ENCODE measurements around the gene GPR65. TPM values are rescaled to one million over a fixed set of nuclear protein-coding genes. Genes with fewer than 3 reads are reported as not detected.

Gene GPR65
- total and polyA plus RNA-seq, 3 experiments from 2014 or later = 15.2 to 40.4 (median 16.1) TPM

DNA sequence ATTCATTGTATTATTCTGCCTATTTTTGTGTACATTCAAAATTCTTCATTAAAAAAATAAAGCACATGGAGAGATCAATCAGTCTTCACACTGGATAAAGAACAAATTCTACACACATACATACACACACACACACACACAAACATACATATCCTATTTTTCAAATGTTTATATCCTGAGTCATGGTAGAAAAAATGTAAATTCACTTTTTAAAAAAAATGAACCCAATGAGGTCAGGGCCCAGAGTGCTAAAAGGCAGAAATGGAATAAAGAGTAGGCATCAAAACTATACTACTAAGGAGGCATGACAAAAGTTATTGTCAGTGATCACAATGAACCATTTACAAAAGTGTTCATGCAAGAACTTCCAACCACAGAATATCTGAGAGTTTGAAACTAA lies 29.3 kb upstream of the GPR65 start:
- no peak for DNase-seq
- CTCF ChIA-PET = no interaction called here

GRCh38 chr14:87979689-87980088 lies 25.2 kb upstream of the GPR65 start:
- Histone ChIP-seq H3K36me3 (ENCODE audit: insufficient read depth, low read length) (peaks cover 7% of the 10 kb centered on the region), H3K9me3 (ENCODE audit: low read length) (no peaks in the 10 kb centered on the region), H3K4me3 (ENCODE audit: low read length) (no peak overlapping the region), H3K27me3 (ENCODE audit: insufficient read depth, low read length, poor library complexity, severe bottlenecking) (no peaks in the 10 kb centered on the region), H3K27ac (ENCODE audit: low read depth, low read length) (no peak overlapping the region), H3K4me1 (ENCODE audit: insufficient read depth, low read length) (no peaks in the 10 kb centered on the region)
- DNase-seq = no peak
- POLR2A ChIA-PET = no interaction called here
- Mint-ChIP-seq H3K27me3 (no peaks in the 10 kb centered on the region), H3K27ac (peak overlapping the region in 3 of 8 donors; percentile 12 to 76 (median 33)), H3K9me3 (no peaks in the 10 kb centered on the region), H3K4me3 (no peak overlapping the region), H3K4me1 (peaks cover 6 to 21% (median 18%) of the 10 kb centered on the region in 3 donors), H3K36me3 (peaks cover 27 to 60% (median 34%) of the 10 kb centered on the region in 3 donors)
- CTCF ChIA-PET = no interaction called here

More for the DNA sequence above, 29.3 kb upstream of the GPR65 start:
- Histone ChIP-seq H3K4me3 (ENCODE audit: low read length) (no peak overlapping the region), H3K36me3 (ENCODE audit: insufficient read depth, low read length) (no peaks in the 10 kb centered on the region), H3K27me3 (ENCODE audit: insufficient read depth, low read length, poor library complexity, severe bottlenecking) (no peaks in the 10 kb centered on the region), H3K4me1 (ENCODE audit: insufficient read depth, low read length) (no peaks in the 10 kb centered on the region), H3K9me3 (ENCODE audit: low read length) (no peaks in the 10 kb centered on the region), H3K27ac (ENCODE audit: low read depth, low read length) (no peak overlapping the region)
- H3K9me3 Mint-ChIP-seq = no peaks in the 10 kb centered on the region
- peaks cover 13 to 28% (median 28%) of the 10 kb centered on the region in 3 donors for H3K4me1 Mint-ChIP-seq
- H3K27ac Mint-ChIP-seq = peak overlapping the region in 6 of 8 donors; percentile 19 to 86 (median 36)
- H3K36me3 Mint-ChIP-seq = peaks cover 18 to 62% (median 47%) of the 10 kb centered on the region in 3 donors
- POLR2A ChIA-PET = no interaction called here
- H3K27me3 Mint-ChIP-seq = no peaks in the 10 kb centered on the region
- no peak overlapping the region for H3K4me3 Mint-ChIP-seq

DNA sequence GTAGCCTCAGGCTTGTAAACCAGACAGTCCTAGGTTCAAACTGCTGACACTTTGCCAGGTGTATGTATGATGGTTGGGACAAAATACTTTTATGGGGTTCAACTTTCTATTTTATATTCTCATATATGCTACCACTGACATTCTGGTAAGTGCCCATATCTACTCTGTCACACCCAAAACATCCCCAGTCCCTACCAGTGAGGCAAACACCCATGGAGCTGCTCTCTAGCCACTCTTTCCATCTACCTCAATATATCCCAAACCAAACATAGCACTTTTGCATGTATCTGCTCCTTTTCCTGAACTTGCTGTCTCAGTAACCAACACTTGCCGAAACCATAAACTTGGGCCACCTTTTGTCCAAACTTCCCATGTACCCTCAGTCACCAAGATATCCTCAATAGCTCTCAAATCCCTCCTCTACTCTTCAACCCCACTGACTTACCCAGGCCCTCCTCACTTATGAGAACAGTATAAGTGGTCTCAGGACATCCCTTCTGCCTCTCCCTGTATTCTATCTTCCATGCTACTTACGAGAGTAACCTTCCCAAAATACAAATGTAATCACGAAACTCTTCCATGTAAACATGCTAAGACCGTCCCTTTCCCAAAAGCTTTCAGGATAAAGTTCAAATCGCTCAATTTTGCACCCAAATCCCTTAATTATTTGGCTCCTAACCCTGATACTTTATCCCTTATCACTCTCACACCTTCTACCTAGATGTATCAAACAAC lies 15.5 kb upstream of the GPR65 start:
- Mint-ChIP-seq H3K4me1 (peaks cover 72 to 76% (median 74%) of the 10 kb centered on the region in 3 donors), H3K4me3 (peak overlapping the region in 5 of 7 donors; percentile 2 to 16 (median 6)), H3K36me3 (peaks cover 0 to 30% (median 15%) of the 10 kb centered on the region in 3 donors), H3K27ac (peak overlapping the region in 7 of 8 donors; percentile 5 to 100 (median 73)), H3K27me3 (no peaks in the 10 kb centered on the region), H3K9me3 (no peaks in the 10 kb centered on the region)
- no peak overlapping the region for H3K4me3 ChIP-seq (ENCODE audit: low read length)
- DNase-seq = no peak
- peaks cover 22% of the 10 kb centered on the region for H3K4me1 ChIP-seq (ENCODE audit: insufficient read depth, low read length)
- no peak overlapping the region for H3K27ac ChIP-seq (ENCODE audit: low read depth, low read length)
- POLR2A ChIA-PET = no interaction called here
- CTCF ChIA-PET = no interaction called here
- H3K9me3 ChIP-seq (ENCODE audit: low read length) = no peaks in the 10 kb centered on the region
- peaks cover 7% of the 10 kb centered on the region for H3K36me3 ChIP-seq (ENCODE audit: insufficient read depth, low read length)
- H3K27me3 ChIP-seq (ENCODE audit: insufficient read depth, low read length, poor library complexity, severe bottlenecking) = no peaks in the 10 kb centered on the region

GRCh38 chr14:87989956-87990299 lies 15.0 kb upstream of the GPR65 start:
- DNase-seq = no peak
- Histone ChIP-seq H3K4me1 (ENCODE audit: insufficient read depth, low read length) (peaks cover 28% of the 10 kb centered on the region), H3K27me3 (ENCODE audit: insufficient read depth, low read length, poor library complexity, severe bottlenecking) (no peaks in the 10 kb centered on the region), H3K27ac (ENCODE audit: low read depth, low read length) (no peak overlapping the region), H3K36me3 (ENCODE audit: insufficient read depth, low read length) (peaks cover 7% of the 10 kb centered on the region), H3K4me3 (ENCODE audit: low read length) (no peak overlapping the region), H3K9me3 (ENCODE audit: low read length) (no peaks in the 10 kb centered on the region)
- Mint-ChIP-seq H3K4me1 (peaks cover 75 to 81% (median 80%) of the 10 kb centered on the region in 3 donors), H3K27ac (peak overlapping the region in 6 of 8 donors; percentile 33 to 100 (median 60)), H3K4me3 (peak overlapping the region in 3 of 7 donors; percentile 0 to 13 (median 5)), H3K27me3 (no peaks in the 10 kb centered on the region), H3K9me3 (no peaks in the 10 kb centered on the region), H3K36me3 (peaks cover 0 to 26% (median 12%) of the 10 kb centered on the region in 3 donors)
- ChIA-PET CTCF (no interaction called here), POLR2A (no interaction called here)

DNA sequence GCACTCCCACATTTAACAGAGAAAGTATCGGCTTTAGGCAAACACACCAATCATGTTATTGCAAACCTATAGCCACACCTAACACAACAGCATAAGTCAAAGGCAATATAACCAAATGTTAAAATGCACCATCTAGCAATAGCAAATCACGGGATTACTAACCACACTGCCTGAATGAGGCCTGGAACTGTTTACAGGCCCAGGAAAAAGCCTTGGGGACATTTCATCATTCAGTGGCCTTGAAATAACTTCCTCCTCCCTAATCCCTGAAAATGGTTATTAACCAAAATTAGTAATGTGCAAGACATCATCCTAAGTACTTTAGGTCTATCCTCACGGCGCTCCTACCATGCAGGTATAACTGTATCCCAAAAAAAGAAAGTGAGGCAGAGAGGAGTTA lies 14.3 kb upstream of the GPR65 start:
- CTCF ChIA-PET = no interaction called here
- H3K4me1 Mint-ChIP-seq = peaks cover 83 to 89% (median 87%) of the 10 kb centered on the region in 3 donors
- DNase-seq = no peak
- Histone ChIP-seq H3K9me3 (ENCODE audit: low read length) (no peaks in the 10 kb centered on the region), H3K36me3 (ENCODE audit: insufficient read depth, low read length) (peaks cover 7% of the 10 kb centered on the region), H3K4me3 (ENCODE audit: low read length) (no peak overlapping the region), H3K27me3 (ENCODE audit: insufficient read depth, low read length, poor library complexity, severe bottlenecking) (no peaks in the 10 kb centered on the region), H3K4me1 (ENCODE audit: insufficient read depth, low read length) (peaks cover 35% of the 10 kb centered on the region), H3K27ac (ENCODE audit: low read depth, low read length) (no peak overlapping the region)
- H3K4me3 Mint-ChIP-seq = peak overlapping the region in 6 of 7 donors; percentile 84 to 98 (median 94)
- H3K36me3 Mint-ChIP-seq = peaks cover 0 to 22% (median 12%) of the 10 kb centered on the region in 3 donors
- POLR2A ChIA-PET = no interaction called here
- H3K27me3 Mint-ChIP-seq = no peaks in the 10 kb centered on the region
- H3K9me3 Mint-ChIP-seq = no peaks in the 10 kb centered on the region
- peak overlapping the region; percentile 4 to 100 (median 88) for H3K27ac Mint-ChIP-seq

- Mint-ChIP-seq H3K9me3 (no peaks in the 10 kb centered on the region), H3K4me1 (peaks cover 76 to 95% (median 89%) of the 10 kb centered on the region in 3 donors), H3K27ac (peak overlapping the region; percentile 99 to 100 (median 99)), H3K36me3 (peaks cover 0 to 7% (median 4%) of the 10 kb centered on the region in 3 donors), H3K4me3 (peak overlapping the region; percentile 79 to 98 (median 95)), H3K27me3 (no peaks in the 10 kb centered on the region)
- H3K4me1 ChIP-seq (ENCODE audit: insufficient read depth, low read length) = peaks cover 42% of the 10 kb centered on the region
- no peaks in the 10 kb centered on the region for H3K9me3 ChIP-seq (ENCODE audit: low read length)
- CTCF ChIA-PET = interaction anchor here (1.1 to 2.9 kb wide), 7 partner anchors 10 to 177 kb away, joined by 3 to 25 read pairs (median 13); partner anchors contain the start of gene GPR65
- H3K36me3 ChIP-seq (ENCODE audit: insufficient read depth, low read length) = no peaks in the 10 kb centered on the region
- POLR2A ChIA-PET = interaction anchor here (0.7 to 4.9 kb wide), 10 partner anchors 8 to 138 kb away, joined by 3 to 69 read pairs (median 4); partner anchors contain the start of gene GPR65
- peak overlapping the region; percentile 87 for H3K27ac ChIP-seq (ENCODE audit: low read depth, low read length)
- peak overlapping the region; percentile 89 for H3K4me3 ChIP-seq (ENCODE audit: low read length)
- no peaks in the 10 kb centered on the region for H3K27me3 ChIP-seq (ENCODE audit: insufficient read depth, low read length, poor library complexity, severe bottlenecking)
- DNase-seq = no peak
These were observed 12.6 kb upstream of the GPR65 start for GRCh38 chr14:87992346-87992717.

DNA sequence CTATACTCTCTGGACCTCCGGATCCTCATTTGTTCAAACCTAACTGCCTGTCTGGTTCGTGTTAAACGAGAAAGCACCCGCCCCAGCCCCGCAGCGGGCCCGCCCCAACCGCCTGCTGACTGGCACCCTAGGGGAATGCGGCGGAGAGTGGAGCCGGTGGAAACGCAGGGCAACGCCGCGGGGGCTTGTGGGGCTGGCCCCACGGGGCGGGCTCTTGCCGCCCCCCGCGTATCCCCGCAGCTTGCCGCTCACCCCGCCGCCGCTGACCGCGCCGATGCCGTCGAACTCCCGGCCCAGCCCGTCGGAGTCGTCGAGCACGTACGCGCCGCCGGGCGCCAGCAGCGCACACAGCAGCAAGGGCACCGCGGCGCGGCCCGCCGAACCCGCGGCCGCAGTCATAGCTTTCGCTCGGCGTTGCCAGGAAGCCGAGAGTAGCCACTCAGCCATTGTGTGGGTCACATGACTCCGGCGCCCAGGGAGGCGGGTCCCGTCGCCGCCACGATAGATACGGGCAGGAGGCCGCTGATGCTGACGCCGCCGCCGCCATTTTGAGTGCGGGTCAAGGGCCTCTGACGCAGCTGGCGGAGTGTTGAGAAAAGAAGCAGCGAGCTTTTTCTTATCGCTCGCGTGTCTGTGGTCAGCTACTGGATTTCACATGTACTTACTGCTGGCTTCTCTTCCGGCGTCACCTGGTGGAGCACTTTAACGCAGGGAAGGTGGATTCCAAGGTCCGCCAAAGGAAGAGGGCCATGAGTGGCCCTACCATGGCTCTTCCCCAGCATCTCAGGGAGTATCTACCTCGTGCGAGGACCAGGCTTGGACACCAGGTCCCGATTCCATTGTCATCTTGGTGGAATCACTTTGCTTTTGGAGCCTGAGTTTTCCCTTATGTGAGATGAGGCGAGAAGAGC lies 12.0 kb upstream of the GPR65 start, which contains the start of gene GALC:
TSS of gene GALC (minus strand) at position 465 of the 911 bp plus-strand sequence. CDS start at position 447, 18 bp downstream.
- Mint-ChIP-seq H3K4me3 (peak within 1 kb of the TSS; percentile 79 to 98 (median 95)), H3K36me3 (peaks cover 0 to 6% (median 4%) of the 10 kb centered on the region in 3 donors), H3K27me3 (no peaks in the 10 kb centered on the region), H3K9me3 (no peaks in the 10 kb centered on the region), H3K4me1 (peaks cover 71 to 89% (median 83%) of the 10 kb centered on the region in 3 donors), H3K27ac (peak within 1 kb of the TSS; percentile 99 to 100 (median 99))
- POLR2A ChIA-PET = interaction anchor here (0.6 to 4.9 kb wide), 11 partner anchors 9 to 137 kb away, joined by 3 to 69 read pairs (median 4); partner anchors contain the start of gene GPR65
- H3K36me3 ChIP-seq (ENCODE audit: insufficient read depth, low read length) = no peaks in the 10 kb centered on the region
- H3K4me3 ChIP-seq (ENCODE audit: low read length) = peak within 1 kb of the TSS; percentile 89
- peak; percentile 92 to 97 (median 96) for DNase-seq
- no peaks in the 10 kb centered on the region for H3K27me3 ChIP-seq (ENCODE audit: insufficient read depth, low read length, poor library complexity, severe bottlenecking)
- H3K27ac ChIP-seq (ENCODE audit: low read depth, low read length) = peak within 1 kb of the TSS; percentile 87
- CTCF ChIA-PET = interaction anchor here (0.8 to 2.9 kb wide), 8 partner anchors 9 to 176 kb away, joined by 3 to 25 read pairs (median 12); partner anchors contain the start of gene GPR65
- no peaks in the 10 kb centered on the region for H3K9me3 ChIP-seq (ENCODE audit: low read length)
- H3K4me1 ChIP-seq (ENCODE audit: insufficient read depth, low read length) = peaks cover 42% of the 10 kb centered on the region
